HEK293 (cell line): ENCODE measurements around the gene SLC2A5.

ENCODE experiments used
- MZF1 ChIP-seq: fragments of 450-650 bp; formaldehyde crosslinking; IDR thresholded peaks from 2 replicates; pipeline ENCODE4 v1.5.1; 2017; ENCODE audit warnings: missing biosample characterization, missing genetic modification characterization, borderline replicate concordance
- TF ChIP-seq, protein P1 (sequence below): fragments of 450-650 bp; formaldehyde crosslinking; IDR thresholded peaks from 2 replicates; pipeline ENCODE4 v1.5.1; 2016; ENCODE audit warnings: missing biosample characterization, missing genetic modification characterization

DNA sequence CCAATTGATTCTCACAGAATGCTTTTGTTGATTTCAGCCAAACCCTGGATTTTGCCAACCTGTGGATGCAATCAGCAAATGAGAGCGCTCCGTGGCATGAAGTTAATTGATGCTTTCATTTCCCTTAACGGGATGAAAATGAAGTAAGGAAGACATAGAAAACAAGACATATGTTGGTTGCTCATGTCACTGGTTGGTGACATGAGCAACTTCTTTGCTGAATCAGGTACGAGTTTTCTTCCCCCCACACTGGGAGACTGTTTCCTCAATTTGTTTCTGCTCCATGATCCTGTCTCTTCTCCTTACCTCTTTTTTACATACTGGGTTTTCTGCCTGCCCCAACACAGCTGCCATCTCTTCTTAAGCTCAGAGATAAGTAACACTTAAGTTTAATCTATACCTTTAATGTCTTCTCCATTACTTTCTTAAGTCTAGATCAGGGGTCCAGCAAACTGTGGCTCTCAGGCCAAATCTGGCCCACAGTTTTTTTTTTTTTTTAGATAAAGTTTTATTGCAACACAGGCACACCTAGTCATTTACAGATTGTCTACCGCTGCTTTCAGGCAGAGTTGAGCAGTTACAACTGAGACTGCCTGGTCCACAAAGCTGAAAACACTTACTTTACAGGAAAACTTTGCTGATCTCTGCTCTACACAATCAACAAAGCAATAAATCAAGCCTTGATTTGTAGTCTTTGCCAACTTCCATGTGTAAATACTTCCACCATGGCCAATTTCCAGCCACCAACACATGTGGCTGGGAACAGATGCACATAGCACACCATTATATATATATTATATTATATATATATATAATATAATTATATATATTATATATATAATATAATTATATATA is 46.1 kb upstream of the SLC2A5 start:
- TF ChIP-seq, protein P1, sequence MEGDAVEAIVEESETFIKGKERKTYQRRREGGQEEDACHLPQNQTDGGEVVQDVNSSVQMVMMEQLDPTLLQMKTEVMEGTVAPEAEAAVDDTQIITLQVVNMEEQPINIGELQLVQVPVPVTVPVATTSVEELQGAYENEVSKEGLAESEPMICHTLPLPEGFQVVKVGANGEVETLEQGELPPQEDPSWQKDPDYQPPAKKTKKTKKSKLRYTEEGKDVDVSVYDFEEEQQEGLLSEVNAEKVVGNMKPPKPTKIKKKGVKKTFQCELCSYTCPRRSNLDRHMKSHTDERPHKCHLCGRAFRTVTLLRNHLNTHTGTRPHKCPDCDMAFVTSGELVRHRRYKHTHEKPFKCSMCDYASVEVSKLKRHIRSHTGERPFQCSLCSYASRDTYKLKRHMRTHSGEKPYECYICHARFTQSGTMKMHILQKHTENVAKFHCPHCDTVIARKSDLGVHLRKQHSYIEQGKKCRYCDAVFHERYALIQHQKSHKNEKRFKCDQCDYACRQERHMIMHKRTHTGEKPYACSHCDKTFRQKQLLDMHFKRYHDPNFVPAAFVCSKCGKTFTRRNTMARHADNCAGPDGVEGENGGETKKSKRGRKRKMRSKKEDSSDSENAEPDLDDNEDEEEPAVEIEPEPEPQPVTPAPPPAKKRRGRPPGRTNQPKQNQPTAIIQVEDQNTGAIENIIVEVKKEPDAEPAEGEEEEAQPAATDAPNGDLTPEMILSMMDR (tag by site-specific recombination) = no peak
- no peak for TF ChIP-seq MZF1
